Muscle of back (tissue), 11 donors: ENCODE measurements around the gene CD302. TPM values are rescaled to one million over a fixed set of nuclear protein-coding genes. Genes with fewer than 3 reads are reported as not detected.
"Not testable (repeated sequence)": the region's sequence is repeated elsewhere in the genome, so short reads cannot be mapped to it uniquely, and the experiment has no call there.

ENCODE experiments used
- DNase-seq, 3 donors: peaks; one replicate each; pipeline versions ENCODE4 v3.0.0 to v3.0.0-alpha.2; 2013
- polyA plus RNA-seq, 10 donors: library from polyadenylated mRNA; unstranded; fragments of 120-200 nt; gene quantifications; one replicate each; pipeline ENCODE4 v1.2.1, GENCODE V29; 2013; ENCODE audit not compliant: insufficient read length in 10 of 10

Gene CD302
- polyA plus RNA-seq, 10 donors: 16.0 to 21.8 (median 18.1) TPM

GRCh38 chr2:159755014-159755413 is 43.0 kb downstream of the CD302 start:
- DNase-seq: no peak

GRCh38 chr2:159753797-159754196 is 44.2 kb downstream of the CD302 start:
- DNase-seq: no peak

GRCh38 chr2:159750873-159751272 is 47.1 kb downstream of the CD302 start:
- no peak for DNase-seq

- DNase-seq: no peak
Observed at GRCh38 chr2:159748089-159748488, 49.9 kb downstream of the CD302 start.

GRCh38 chr2:159745237-159745636 is 52.8 kb downstream of the CD302 start:
- DNase-seq: not testable (repeated sequence)

GRCh38 chr2:159744363-159744762 is 53.6 kb downstream of the CD302 start:
- no peak for DNase-seq

GRCh38 chr2:159742846-159743245 is 55.2 kb downstream of the CD302 start:
- no peak for DNase-seq

- DNase-seq: no peak
Observed at GRCh38 chr2:159738509-159739390, 59.3 kb downstream of the CD302 start.

- no peak for DNase-seq
Observed at GRCh38 chr2:159737917-159738296, 60.1 kb downstream of the CD302 start.

GRCh38 chr2:159737292-159737916 is 60.6 kb downstream of the CD302 start:
- no peak for DNase-seq

- no peak for DNase-seq
Observed at GRCh38 chr2:159736048-159736447, 62.0 kb downstream of the CD302 start.

- no peak for DNase-seq
Observed at GRCh38 chr2:159735648-159736047, 62.4 kb downstream of the CD302 start.

- DNase-seq: no peak
Observed at GRCh38 chr2:159728629-159729028, 69.4 kb downstream of the CD302 start.

GRCh38 chr2:159725713-159726112 is 72.3 kb downstream of the CD302 start:
- no peak for DNase-seq

- DNase-seq: not testable (repeated sequence)
Observed at GRCh38 chr2:159724795-159725572, 73.0 kb downstream of the CD302 start.

GRCh38 chr2:159722580-159722979 is 75.4 kb downstream of the CD302 start:
- DNase-seq: no peak

- no peak for DNase-seq
Observed at GRCh38 chr2:159720676-159721075, 77.3 kb downstream of the CD302 start.

Other genes with a start within 250 kb of the CD302 start
- 10 to 100 TPM; 22.1 to 45.2 (median 34.1) TPM for gene BAZ2B, start 181.7 kb downstream of the CD302 start, polyA plus RNA-seq
- 100 to 1,000 TPM in 7 of 10 donors, 10 to 100 TPM in 3; 83.4 to 149 (median 117) TPM for gene MARCHF7, start 85.7 kb downstream of the CD302 start, polyA plus RNA-seq
- 1 to 10 TPM in 2 of 10 donors, under 1 TPM in 8; 0.19 to 2.0 (median 0.67) TPM for gene LY75, start 106.5 kb upstream of the CD302 start, polyA plus RNA-seq